DOHH2 (cell line): ENCODE data around the gene USP35.

ENCODE experiments used
- CTCF ChIP-seq: fragments of 200-600 bp; sonication (generic); IDR thresholded peaks from one replicate; pipeline ENCODE4 v1.5.1; 2014; ENCODE audit warnings: antibody characterized with exemption, mild to moderate bottlenecking, low read depth, low read length; ENCODE audit not compliant: poor library complexity, severe bottlenecking
- EZH2phosphoT487 ChIP-seq: fragments of 200-600 bp; sonication (generic); IDR thresholded peaks from 2 replicates; pipeline ENCODE4 v1.6.1; 2017; ENCODE audit warnings: borderline replicate concordance, mild to moderate bottlenecking, antibody characterized with exemption, low read length, moderate library complexity, mixed read lengths

- no peak for TF ChIP-seq CTCF
- no peak for TF ChIP-seq EZH2phosphoT487
These were observed 19.0 kb downstream of the USP35 start for GRCh38 chr11:78207532-78208256.
